Body of pancreas (tissue), 4 donors: ENCODE results near the gene ZNF500.

Experiments used
- CTCF ChIP-seq, 7 experiments: fragments of 450-650 bp in 4 of 7; fragments of 200-600 bp in 3 of 7; sonication (generic) in 3 of 7; IDR thresholded peaks; one replicate each; pipeline ENCODE4 v1.5.1; 2016 to 2019; ENCODE audit warnings: antibody characterized with exemption in 7 of 7
- POLR2A ChIP-seq, 3 donors: fragments of 450-650 bp; IDR thresholded peaks; one replicate each; pipeline ENCODE4 v1.6.1; 2016; ENCODE audit warnings: antibody characterized with exemption in 3 of 3, mild to moderate bottlenecking in 2 of 3

GRCh38 chr16:4733747-4734062 is 33.3 kb downstream of the ZNF500 start:
- TF ChIP-seq CTCF (IDR thresholded peaks at IDR 0.05) (no peak), POLR2A (IDR thresholded peaks at IDR 0.05) (no peak)
